Lung (tissue), 12 donors: ENCODE data around the gene MIF4GD. TPM values are rescaled to one million over a fixed set of nuclear protein-coding genes. Genes with fewer than 3 reads are reported as not detected.

Source experiments
- ATAC-seq: fragments of 200-7000 bp; cut with Tn5 transposase; one replicate; pipeline ENCODE4 v1.9.1; 2020; ENCODE audit warnings: moderate number of reproducible peaks; ENCODE audit not compliant: insufficient read depth, low FRiP score
- DNase-seq, 3 donors: peaks; one replicate each; pipeline ENCODE4 v3.0.0-alpha.2; 2013 to 2017
- H3K27ac ChIP-seq, 2 donors: one replicate each; pipeline ENCODE4 v1.5.1; 2013; ENCODE audit warnings: mild to moderate bottlenecking in 2 of 2, moderate library complexity in 2 of 2, control low read depth in 1 of 2, inconsistent platforms in 1 of 2, low read depth in 1 of 2, low read length in 1 of 2
- H3K27me3 ChIP-seq, 3 donors: one replicate each; pipeline ENCODE4 v1.5.1; 2013; ENCODE audit warnings: low read length in 2 of 3; ENCODE audit not compliant: control insufficient read depth in 3 of 3, insufficient read depth in 3 of 3
- H3K36me3 ChIP-seq, 4 donors: one replicate each; pipeline ENCODE4 v1.5.1; 2013; ENCODE audit warnings: low read length in 4 of 4, mild to moderate bottlenecking in 1 of 4, moderate library complexity in 1 of 4; ENCODE audit not compliant: control insufficient read depth in 4 of 4, insufficient read depth in 4 of 4
- H3K4me1 ChIP-seq, 5 donors: one replicate each; pipeline ENCODE4 v1.5.1; 2013; ENCODE audit warnings: low read length in 5 of 5, mild to moderate bottlenecking in 2 of 5, moderate library complexity in 1 of 5; ENCODE audit not compliant: control insufficient read depth in 5 of 5, insufficient read depth in 5 of 5
- H3K4me3 ChIP-seq: one replicate; pipeline ENCODE4 v1.5.1; 2013; ENCODE audit warnings: mild to moderate bottlenecking, control low read depth, moderate library complexity
- H3K9ac ChIP-seq, 2 donors: one replicate each; pipeline ENCODE4 v1.5.1; 2013; ENCODE audit warnings: low read length in 2 of 2, control low read depth in 1 of 2; ENCODE audit not compliant: insufficient read depth in 1 of 2
- H3K9me3 ChIP-seq, 4 donors: one replicate each; pipeline ENCODE4 v1.5.1; 2013; ENCODE audit warnings: low read length in 3 of 4, mild to moderate bottlenecking in 1 of 4, moderate library complexity in 1 of 4; ENCODE audit not compliant: control insufficient read depth in 4 of 4, insufficient read depth in 3 of 4
- CTCF ChIP-seq: IDR thresholded peaks from 2 replicates; pipeline ENCODE4 v1.5.1; 2012; ENCODE audit warnings: mild to moderate bottlenecking; ENCODE audit errors: control extremely low read depth, extremely low read depth
- WGBS, 2 donors: extraction: QIAGEN DNeasy Blood & Tissue Kit; methylation state at CpG; one replicate each; pipeline ENCODE4 v1.1.7; 2013; 5-methylcytosine and 5-hydroxymethylcytosine counted together
- polyA plus RNA-seq, 2 donors: library from polyadenylated mRNA; stranded (reverse); fragments of 200-250 nt; gene quantifications; one replicate each; pipeline ENCODE4 v1.2.1, GENCODE V29; 2013
- total RNA-seq, 2 donors: library from RNA; depleted of rRNA in 1 of 2; stranded (reverse); fragments of >200 nt in 1 of 2; gene quantifications; one replicate each; pipeline ENCODE4 v1.2.1, GENCODE V29; 2014 to 2021
- donor health status: control.
- donor health status: control.
- donor health status: Bipolar disorder and iron deficiency.
- donor health status: healthy.
- donor health status: DM: yes; HTN: yes; CAD: no.

MIF4GD gene
- total and polyA plus RNA-seq, 4 donors: 9.7 to 34.8 (median 23.0) TPM

GRCh38 chr17:75225016-75225415, 46.0 kb downstream of the MIF4GD start:
- 84 to 88% methylated on average over 14 of the region's 14 CpGs for WGBS, 2 donors
- Histone ChIP-seq H3K27ac (no peak overlapping the region), H3K36me3 (peaks cover 16 to 39% (median 33%) of the 10 kb centered on the region in 4 donors), H3K9me3 (no peaks in the 10 kb centered on the region), H3K4me1 (no peaks in the 10 kb centered on the region), H3K27me3 (no peaks in the 10 kb centered on the region), H3K9ac (no peak overlapping the region), H3K4me3 (no peak overlapping the region)
- TF ChIP-seq CTCF: no peak
- DNase-seq (no peak), ATAC-seq (no peak)

- peaks cover 29 to 36% (median 34%) of the 10 kb centered on the region in 4 donors for H3K36me3 ChIP-seq
- no peak for TF ChIP-seq CTCF
- H3K9me3 ChIP-seq: no peaks in the 10 kb centered on the region
- no peak overlapping the region for H3K9ac ChIP-seq
- H3K4me1 ChIP-seq: no peaks in the 10 kb centered on the region
- DNase-seq (no peak), ATAC-seq (no peak)
- H3K4me3 ChIP-seq: no peak overlapping the region
- no peaks in the 10 kb centered on the region for H3K27me3 ChIP-seq
- WGBS, 2 donors: 97 to 98% methylated on average over 3 of the region's 3 CpGs
- no peak overlapping the region for H3K27ac ChIP-seq
Measured at GRCh38 chr17:75219815-75220214, 51.2 kb downstream of the MIF4GD start.

DNA sequence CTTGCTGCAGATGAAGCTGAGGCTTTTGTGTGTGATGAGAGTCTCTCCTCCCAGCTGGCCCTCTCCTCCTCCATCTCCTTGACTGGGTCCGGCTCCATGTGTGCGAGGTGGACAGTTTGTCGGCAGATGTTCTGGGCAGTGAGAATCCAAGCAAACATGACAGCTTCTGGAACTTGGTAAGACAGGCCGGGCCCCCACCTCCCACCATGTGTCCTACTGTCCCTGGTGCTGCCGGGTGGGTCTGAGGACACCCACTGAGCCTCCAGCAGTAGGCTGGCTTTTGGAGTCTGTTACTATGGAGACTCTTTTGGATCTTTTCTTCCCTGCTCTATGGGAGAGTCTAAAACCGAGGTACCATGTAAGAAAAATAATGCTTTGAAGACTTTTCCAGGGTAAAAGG, 52.9 kb downstream of the MIF4GD start:
- Histone ChIP-seq H3K4me1 (no peaks in the 10 kb centered on the region), H3K27me3 (no peaks in the 10 kb centered on the region), H3K9ac (no peak overlapping the region), H3K36me3 (peaks cover 29 to 46% (median 42%) of the 10 kb centered on the region in 4 donors), H3K9me3 (no peaks in the 10 kb centered on the region), H3K27ac (no peak overlapping the region), H3K4me3 (no peak overlapping the region)
- no peak for TF ChIP-seq CTCF
- 93 to 99% methylated on average over 6 of the region's 6 CpGs for WGBS, 2 donors
- no peak for DNase-seq
- no peak for ATAC-seq

Other genes with a start within 250 kb of the MIF4GD start
- gene ATP5PD, start 224.3 kb downstream of the MIF4GD start, total RNA-seq: 100 to 1,000 TPM; 110 to 238 TPM
- gene ATP5PD, start 224.3 kb downstream of the MIF4GD start, polyA plus RNA-seq: 100 to 1,000 TPM; 277 to 736 TPM
- 10 to 100 TPM; 21.0 to 22.3 TPM for gene KCTD2, start 224.0 kb downstream of the MIF4GD start, total RNA-seq
- gene KCTD2, start 224.0 kb downstream of the MIF4GD start, polyA plus RNA-seq: 10 to 100 TPM; 15.1 to 17.8 TPM
- gene SLC16A5, start 183.3 kb downstream of the MIF4GD start, total RNA-seq: 10 to 100 TPM; 36.7 to 74.0 TPM
- 10 to 100 TPM; 27.9 to 48.0 TPM for gene SLC16A5, start 183.3 kb downstream of the MIF4GD start, polyA plus RNA-seq
- gene ARMC7, start 161.3 kb downstream of the MIF4GD start, total RNA-seq: 10 to 100 TPM in 1 of 2 donors, 1 to 10 TPM in 1; 8.1 to 19.2 TPM
- gene ARMC7, start 161.3 kb downstream of the MIF4GD start, polyA plus RNA-seq: 10 to 100 TPM; 10.2 to 13.5 TPM
- gene NT5C, start 139.5 kb downstream of the MIF4GD start, total RNA-seq: 10 to 100 TPM; 64.4 to 75.3 TPM
- 10 to 100 TPM; 81.2 to 96.3 TPM for gene NT5C, start 139.5 kb downstream of the MIF4GD start, polyA plus RNA-seq
- gene JPT1, start 116.7 kb downstream of the MIF4GD start, total RNA-seq: 10 to 100 TPM; 35.1 to 60.7 TPM
- 100 to 1,000 TPM; 134 to 140 TPM for gene JPT1, start 116.7 kb downstream of the MIF4GD start, polyA plus RNA-seq
- gene SUMO2, start 88.3 kb downstream of the MIF4GD start, total RNA-seq: 100 to 1,000 TPM in 1 of 2 donors, 10 to 100 TPM in 1; 89.9 to 242 TPM
- gene SUMO2, start 88.3 kb downstream of the MIF4GD start, polyA plus RNA-seq: 10 to 100 TPM; 53.6 to 88.9 TPM
- gene NUP85, start 65.6 kb downstream of the MIF4GD start, total RNA-seq: 10 to 100 TPM; 46.4 to 69.5 TPM
- 10 to 100 TPM; 40.4 to 45.8 TPM for gene NUP85, start 65.6 kb downstream of the MIF4GD start, polyA plus RNA-seq
- 10 to 100 TPM; 22.8 to 42.4 TPM for gene GGA3, start 9.6 kb downstream of the MIF4GD start, total RNA-seq
- 10 to 100 TPM; 26.4 to 35.9 TPM for gene GGA3, start 9.6 kb downstream of the MIF4GD start, polyA plus RNA-seq
- gene MRPS7, start 9.4 kb downstream of the MIF4GD start, total RNA-seq: 10 to 100 TPM; 40.0 to 54.6 TPM
- 10 to 100 TPM; 46.9 to 61.7 TPM for gene MRPS7, start 9.4 kb downstream of the MIF4GD start, polyA plus RNA-seq
- 10 to 100 TPM in 1 of 2 donors, 1 to 10 TPM in 1; 9.8 to 27.4 TPM for gene SLC25A19, start 18.2 kb upstream of the MIF4GD start, total RNA-seq
- 10 to 100 TPM; 22.2 to 25.7 TPM for gene SLC25A19, start 18.2 kb upstream of the MIF4GD start, polyA plus RNA-seq
- 100 to 1,000 TPM in 1 of 2 donors, 10 to 100 TPM in 1; 77.1 to 151 TPM for gene GRB2, start 134.4 kb upstream of the MIF4GD start, total RNA-seq
- 100 to 1,000 TPM in 1 of 2 donors, 10 to 100 TPM in 1; 51.0 to 198 TPM for gene GRB2, start 134.4 kb upstream of the MIF4GD start, polyA plus RNA-seq
- 10 to 100 TPM; 60.2 to 82.3 TPM for gene TMEM94, start 185.4 kb upstream of the MIF4GD start, total RNA-seq
- 10 to 100 TPM; 40.0 to 46.4 TPM for gene TMEM94, start 185.4 kb upstream of the MIF4GD start, polyA plus RNA-seq
- gene CASKIN2, start 244.3 kb upstream of the MIF4GD start, total RNA-seq: 10 to 100 TPM; 44.1 to 81.5 TPM
- gene CASKIN2, start 244.3 kb upstream of the MIF4GD start, polyA plus RNA-seq: 10 to 100 TPM; 22.3 to 26.1 TPM
- 10 to 100 TPM; 18.4 to 22.4 TPM for gene TSEN54, start 245.3 kb upstream of the MIF4GD start, total RNA-seq
- gene TSEN54, start 245.3 kb upstream of the MIF4GD start, polyA plus RNA-seq: 10 to 100 TPM; 20.9 to 36.5 TPM